ENCODE results near the gene TMEM178B. TPM values are rescaled to one million over a fixed set of nuclear protein-coding genes. Genes with fewer than 3 reads are reported as not detected.

TMEM178B gene
- total and polyA plus RNA-seq, 2 of the 13 experiments (the other 11 are each of a cell fraction or from before 2014, with no cell fraction given), result 0.01 to 0.02 TPM

GRCh38 chr7:141133646-141134045, 59.8 kb downstream of the TMEM178B start (continued):
- TF ChIP-seq ZNF280D (CRISPR knock-in tag; IDR thresholded peaks at IDR 0.05) (no peak), ZNF761 (CRISPR knock-in tag; conservative IDR thresholded peaks at IDR 0.05) (no peak)
- TF ChIP-seq, protein P1, sequence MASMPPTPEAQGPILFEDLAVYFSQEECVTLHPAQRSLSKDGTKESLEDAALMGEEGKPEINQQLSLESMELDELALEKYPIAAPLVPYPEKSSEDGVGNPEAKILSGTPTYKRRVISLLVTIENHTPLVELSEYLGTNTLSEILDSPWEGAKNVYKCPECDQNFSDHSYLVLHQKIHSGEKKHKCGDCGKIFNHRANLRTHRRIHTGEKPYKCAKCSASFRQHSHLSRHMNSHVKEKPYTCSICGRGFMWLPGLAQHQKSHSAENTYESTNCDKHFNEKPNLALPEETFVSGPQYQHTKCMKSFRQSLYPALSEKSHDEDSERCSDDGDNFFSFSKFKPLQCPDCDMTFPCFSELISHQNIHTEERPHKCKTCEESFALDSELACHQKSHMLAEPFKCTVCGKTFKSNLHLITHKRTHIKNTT (CRISPR knock-in tag; IDR thresholded peaks at IDR 0.05), result no peak

GRCh38 chr7:141142058-141142457, 68.2 kb downstream of the TMEM178B start:
- no TSS peak for BruUV-seq (replicated peaks)
- Histone ChIP-seq H3K27ac (ENCODE audit: extremely low read length, insufficient read depth, low read length) (no peak overlapping the region), H3K9ac (ENCODE audit: insufficient read depth, low read depth, low read length) (no peak overlapping the region), H3K36me3 (replicated peaks in 1 of 2; ENCODE audit: control insufficient read depth in 1 of 2, insufficient read depth in 2 of 2, low read length in 2 of 2) (no peaks in the 10 kb centered on the region), H3K9me3 (ENCODE audit: low read length) (no peaks in the 10 kb centered on the region), H3K4me2 (ENCODE audit: low read depth, low read length) (no peak overlapping the region), H3K79me2 (ENCODE audit: insufficient read depth, low read length) (no peaks in the 10 kb centered on the region), H3K27me3 (ENCODE audit: control insufficient read depth in 1 of 2, insufficient read depth in 2 of 2, low read length in 2 of 2) (peaks cover 4 to 5% of the 10 kb centered on the region in 2 experiments; a peak in 2 of 5 replicates), H4K20me1 (ENCODE audit: insufficient read depth, low read length) (no peaks in the 10 kb centered on the region), H2AFZ (ENCODE audit: low read length) (no peak overlapping the region), H3K4me1 (ENCODE audit: insufficient read depth, low read length) (no peaks in the 10 kb centered on the region), H3K4me3 (replicated peaks in 1 of 3; ENCODE audit: insufficient read depth in 1 of 3, low read depth in 2 of 3, low read length in 3 of 3) (no peak overlapping the region)
- no peak for TF ChIP-seq ZNF619 (CRISPR knock-in tag; IDR thresholded peaks at IDR 0.05)
- ATAC-seq (no peak), DNase-seq (ENCODE audit: low spot score) (no peak), FAIRE-seq (no peak)
- 22% methylated on average over 2 of the region's 2 CpGs for WGBS (ENCODE audit: low lambda C conversion rate)
- ChIA-PET POLR2A (no interaction called here), CTCF (ENCODE audit: low intra/inter-chr PET ratio, low total read pairs) (no interaction called here)
- in situ Hi-C loops (cut with HindIII; ENCODE audit: extremely low pct_ligation_motif_present, low pct_unique_long_range_greater_than_20kb) (no loop called here), intact Hi-C loops (cut with micrococcal nuclease; ENCODE audit: unreplicated experiment) (no loop called here)

Data from HepG2 (cell line).